ENCODE data around the gene LEO1. TPM values are rescaled to one million over a fixed set of nuclear protein-coding genes. Genes with fewer than 3 reads are reported as not detected.
A peak's percentile ranks its signal among the peaks of the same experiment; 100 is the strongest.

LEO1 gene
- total RNA-seq, 1 experiment from 2014 or later = 24.1 TPM

- no peaks in the 10 kb centered on the region for H3K4me1 ChIP-seq (ENCODE audit: insufficient read depth, low read length)
- H3K4me2 ChIP-seq (ENCODE audit: low read length) = no peak overlapping the region
- no peak overlapping the region for H2AFZ ChIP-seq (ENCODE audit: low read length)
- no peak for TF ChIP-seq EZH2phosphoT487 (IDR thresholded peaks at IDR 0.05; ENCODE audit: borderline replicate concordance, low read length)
- TF ChIP-seq CTCF (conservative IDR thresholded peaks at IDR 0.05; ENCODE audit: low read depth, low read length) = no peak
- TF ChIP-seq EZH2 (IDR thresholded peaks at IDR 0.05; ENCODE audit: low read length, unreplicated experiment) = no peak
- H3K27ac ChIP-seq (ENCODE audit: low read length) = no peak overlapping the region
- no peaks in the 10 kb centered on the region; the same call in 1 of the 2 replicates for H3K36me3 ChIP-seq (ENCODE audit: low read depth, low read length)
- ChIA-PET CTCF (no interaction called here), POLR2A (ENCODE audit: unreplicated experiment) (no interaction called here)
- H3K4me3 ChIP-seq (ENCODE audit: low read length) = no peak overlapping the region
- H3K9me2 ChIP-seq (replicated peaks; ENCODE audit: low read length) = no peaks in the 10 kb centered on the region
- no peak overlapping the region for H3K9ac ChIP-seq (ENCODE audit: low read length)
- DNase-seq (no peak), ATAC-seq (no peak)
- intact Hi-C loops (cut with micrococcal nuclease) = no loop called here
- BruUV-seq (replicated peaks) = no TSS peak
- no peaks in the 10 kb centered on the region for H3K9me3 ChIP-seq (ENCODE audit: low read length)
- no peaks in the 10 kb centered on the region for H4K20me1 ChIP-seq (ENCODE audit: low read length)
- H3F3A ChIP-seq (ENCODE audit: low read length, unreplicated experiment) = no peaks in the 10 kb centered on the region
- H3K27me3 ChIP-seq (ENCODE audit: low read length) = no peaks in the 10 kb centered on the region
- H3K79me2 ChIP-seq (ENCODE audit: low read length) = no peaks in the 10 kb centered on the region
Measured at GRCh38 chr15:51924156-51925068, 47.2 kb downstream of the LEO1 start.

GRCh38 chr15:51917493-51917892 lies 54.1 kb downstream of the LEO1 start:
- no peaks in the 10 kb centered on the region for H3K79me2 ChIP-seq (ENCODE audit: low read length)
- no peak overlapping the region for H3K27ac ChIP-seq (ENCODE audit: low read length)
- no peaks in the 10 kb centered on the region for H3K27me3 ChIP-seq (ENCODE audit: low read length)
- H3K4me1 ChIP-seq (ENCODE audit: insufficient read depth, low read length) = no peaks in the 10 kb centered on the region
- no peaks in the 10 kb centered on the region for H3K9me3 ChIP-seq (ENCODE audit: low read length)
- H3K4me2 ChIP-seq (ENCODE audit: low read length) = no peak overlapping the region
- ChIA-PET CTCF (interaction anchor here (0.7 to 1.1 kb wide), 3 partner anchors 22 to 140 kb away, joined by 3 to 5 read pairs (median 3); no protein-coding TSS in a partner anchor), POLR2A (ENCODE audit: unreplicated experiment) (no interaction called here)
- intact Hi-C loops (cut with micrococcal nuclease) = no loop called here
- TF ChIP-seq EZH2 (IDR thresholded peaks at IDR 0.05; ENCODE audit: low read length, unreplicated experiment) (no peak), CTCF (conservative IDR thresholded peaks at IDR 0.05; ENCODE audit: low read depth, low read length) (peak; percentile 76)
- BruUV-seq (replicated peaks) = no TSS peak
- peaks cover 9% of the 10 kb centered on the region for H3K36me3 ChIP-seq (ENCODE audit: low read depth, low read length)
- H3K4me3 ChIP-seq (ENCODE audit: low read length) = no peak overlapping the region
- H2AFZ ChIP-seq (ENCODE audit: low read length) = no peak overlapping the region
- peak; percentile 86 for ATAC-seq
- DNase-seq = peak; percentile 75
- no peaks in the 10 kb centered on the region for H4K20me1 ChIP-seq (ENCODE audit: low read length)
- no peaks in the 10 kb centered on the region for H3K9me2 ChIP-seq (replicated peaks; ENCODE audit: low read length)
- no peak overlapping the region for H3K9ac ChIP-seq (ENCODE audit: low read length)
- H3F3A ChIP-seq (ENCODE audit: low read length, unreplicated experiment) = no peaks in the 10 kb centered on the region

GRCh38 chr15:51912528-51912927 lies 59.0 kb downstream of the LEO1 start:
- H3K9ac ChIP-seq (ENCODE audit: low read length) = no peak overlapping the region
- ATAC-seq (no peak), DNase-seq (no peak)
- no peak overlapping the region for H3K27ac ChIP-seq (ENCODE audit: low read length)
- H3K27me3 ChIP-seq (ENCODE audit: low read length) = no peaks in the 10 kb centered on the region
- intact Hi-C loops (cut with micrococcal nuclease) = no loop called here
- H3K9me3 ChIP-seq (ENCODE audit: low read length) = no peaks in the 10 kb centered on the region
- no peak overlapping the region for H3K4me3 ChIP-seq (ENCODE audit: low read length)
- no peaks in the 10 kb centered on the region for H3F3A ChIP-seq (ENCODE audit: low read length, unreplicated experiment)
- H2AFZ ChIP-seq (ENCODE audit: low read length) = no peak overlapping the region
- H3K4me2 ChIP-seq (ENCODE audit: low read length) = no peak overlapping the region
- TF ChIP-seq CTCF (conservative IDR thresholded peaks at IDR 0.05; ENCODE audit: low read depth, low read length) (no peak), EZH2 (IDR thresholded peaks at IDR 0.05; ENCODE audit: low read length, unreplicated experiment) (no peak), EZH2phosphoT487 (IDR thresholded peaks at IDR 0.05; ENCODE audit: borderline replicate concordance, low read length) (no peak)
- no peaks in the 10 kb centered on the region for H4K20me1 ChIP-seq (ENCODE audit: low read length)
- POLR2A ChIA-PET (ENCODE audit: unreplicated experiment) = no interaction called here
- H3K4me1 ChIP-seq (ENCODE audit: insufficient read depth, low read length) = peaks cover 15% of the 10 kb centered on the region
- no TSS peak for BruUV-seq (replicated peaks)
- no peaks in the 10 kb centered on the region for H3K79me2 ChIP-seq (ENCODE audit: low read length)
- peaks cover 4% of the 10 kb centered on the region; the same call in 1 of the 2 replicates for H3K36me3 ChIP-seq (ENCODE audit: low read depth, low read length)
- CTCF ChIA-PET = no interaction called here
- H3K9me2 ChIP-seq (replicated peaks; ENCODE audit: low read length) = no peaks in the 10 kb centered on the region
